GM19324 (cell line): ENCODE results near the gene SH3BP5.

ENCODE experiments used
- ATAC-seq: cut with Tn5 transposase; IDR thresholded peaks from one replicate; pipeline ENCODE4 v1.9.1; 2021; ENCODE audit warnings: mild to moderate bottlenecking, moderate library complexity; ENCODE audit not compliant: unreplicated experiment, low FRiP score

The SH3BP5 gene

GRCh38 chr3:15347737-15348110, 15.3 kb upstream of the SH3BP5 start:
- ATAC-seq = no peak

GRCh38 chr3:15347063-15347736, 14.8 kb upstream of the SH3BP5 start:
- no peak for ATAC-seq

GRCh38 chr3:15346516-15346915, 14.1 kb upstream of the SH3BP5 start:
- ATAC-seq = no peak

GRCh38 chr3:15345608-15346137, 13.3 kb upstream of the SH3BP5 start:
- peak; percentile 88 for ATAC-seq

GRCh38 chr3:15345066-15345607, 12.8 kb upstream of the SH3BP5 start:
- peak; percentile 28 for ATAC-seq

- no peak for ATAC-seq
Observed at GRCh38 chr3:15342945-15343344, 10.6 kb upstream of the SH3BP5 start.

GRCh38 chr3:15342246-15342645, 9.9 kb upstream of the SH3BP5 start:
- ATAC-seq = no peak

GRCh38 chr3:15341030-15341726, 8.8 kb upstream of the SH3BP5 start:
- ATAC-seq = no peak

GRCh38 chr3:15339786-15340215, 7.4 kb upstream of the SH3BP5 start:
- no peak for ATAC-seq

- no peak for ATAC-seq
Observed at GRCh38 chr3:15339001-15339400, 6.6 kb upstream of the SH3BP5 start.

- ATAC-seq = no peak
Observed at GRCh38 chr3:15337963-15338362, 5.6 kb upstream of the SH3BP5 start.

- ATAC-seq = no peak
Observed at GRCh38 chr3:15336057-15336456, 3.7 kb upstream of the SH3BP5 start.

GRCh38 chr3:15333956-15334263, 1.5 kb upstream of the SH3BP5 start:
- no peak for ATAC-seq

GRCh38 chr3:15333099-15333955, 941 bp upstream of the SH3BP5 start:
- ATAC-seq = no peak

GRCh38 chr3:15331606-15332404, 581 bp downstream of the SH3BP5 start:
- ATAC-seq = peak; percentile 31

GRCh38 chr3:15331072-15331605, 1.2 kb downstream of the SH3BP5 start:
- ATAC-seq = no peak

- ATAC-seq = no peak
Observed at GRCh38 chr3:15330031-15330596, 2.3 kb downstream of the SH3BP5 start.

GRCh38 chr3:15329046-15330005, 3.1 kb downstream of the SH3BP5 start:
- ATAC-seq = no peak
